GM19035 (cell line): ENCODE measurements around the gene CRYZL1.
"Not testable (repeated sequence)": the region's sequence is repeated elsewhere in the genome, so short reads cannot be mapped to it uniquely, and the experiment has no call there.

Experiments used
- ATAC-seq: cut with Tn5 transposase; IDR thresholded peaks from one replicate; pipeline ENCODE4 v1.9.1; 2021; ENCODE audit not compliant: unreplicated experiment

The CRYZL1 gene

DNA sequence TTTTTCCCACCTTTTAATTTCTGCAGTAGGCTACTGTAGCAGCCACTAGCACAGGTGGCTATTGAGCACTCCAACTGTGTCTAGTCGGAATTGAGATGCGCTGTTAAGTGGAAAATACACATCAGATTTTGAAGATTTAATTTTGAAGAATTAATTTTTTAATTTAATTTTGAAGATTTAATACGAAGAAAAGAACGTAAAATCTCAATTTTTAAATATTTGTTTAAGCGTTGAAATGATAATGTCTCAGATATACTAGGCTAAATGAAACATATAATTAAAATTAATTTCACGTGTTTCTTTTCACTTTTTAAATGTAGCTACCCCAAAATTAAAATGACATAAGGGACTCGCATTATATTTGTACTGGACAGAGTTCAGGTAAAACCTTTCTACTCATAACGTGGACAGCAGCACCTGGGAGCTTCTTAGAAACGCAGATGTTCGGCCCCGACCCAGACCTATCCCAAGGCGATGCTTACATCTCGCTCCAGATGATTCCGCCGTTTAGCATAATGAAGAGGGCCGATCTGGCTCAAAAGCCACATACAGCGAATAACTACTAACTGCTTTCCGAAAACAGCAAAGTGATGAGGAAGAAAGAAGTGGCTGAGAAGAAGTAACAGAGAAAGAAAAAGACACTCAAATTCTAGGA lies 717 bp downstream of the CRYZL1 start:
- no peak for ATAC-seq

DNA sequence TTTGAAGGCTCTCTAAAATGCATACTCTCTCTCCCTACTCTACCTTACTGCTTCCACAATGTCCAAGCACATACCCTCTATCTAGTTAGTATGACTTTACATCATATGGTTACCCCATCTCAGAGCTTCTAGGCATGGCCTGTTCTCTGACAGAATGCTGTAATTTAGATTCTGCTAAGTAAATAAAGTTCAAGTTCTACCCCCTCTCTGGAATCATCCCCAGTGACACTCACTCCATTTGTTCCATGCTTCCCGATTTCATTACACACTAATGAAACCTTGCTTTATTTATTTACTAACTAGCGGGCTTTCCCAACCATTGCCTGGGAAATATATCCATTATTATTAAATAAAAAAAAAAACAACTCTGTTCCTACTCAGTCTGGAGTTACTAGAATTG lies 7.3 kb downstream of the CRYZL1 start:
- ATAC-seq = no peak

DNA sequence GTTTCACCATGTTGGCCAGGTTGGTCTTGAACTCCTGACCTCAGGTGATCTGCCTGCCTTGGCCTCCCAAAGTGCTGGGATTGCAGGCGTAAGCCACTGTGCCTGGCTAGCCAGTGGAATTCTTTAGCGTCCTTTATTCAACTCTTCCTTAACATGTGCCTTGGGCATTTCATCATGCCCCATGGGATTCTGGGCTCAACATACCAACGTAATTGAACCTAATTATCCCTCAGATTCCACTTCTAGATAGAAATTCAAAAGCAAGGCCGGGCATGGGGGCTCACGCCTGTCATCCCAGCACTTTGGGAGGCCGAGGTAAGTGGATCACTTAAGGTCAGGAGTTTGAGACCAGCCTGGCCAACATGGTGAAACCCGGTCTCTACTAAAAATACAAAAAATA lies 15.4 kb downstream of the CRYZL1 start:
- ATAC-seq = not testable (repeated sequence)

DNA sequence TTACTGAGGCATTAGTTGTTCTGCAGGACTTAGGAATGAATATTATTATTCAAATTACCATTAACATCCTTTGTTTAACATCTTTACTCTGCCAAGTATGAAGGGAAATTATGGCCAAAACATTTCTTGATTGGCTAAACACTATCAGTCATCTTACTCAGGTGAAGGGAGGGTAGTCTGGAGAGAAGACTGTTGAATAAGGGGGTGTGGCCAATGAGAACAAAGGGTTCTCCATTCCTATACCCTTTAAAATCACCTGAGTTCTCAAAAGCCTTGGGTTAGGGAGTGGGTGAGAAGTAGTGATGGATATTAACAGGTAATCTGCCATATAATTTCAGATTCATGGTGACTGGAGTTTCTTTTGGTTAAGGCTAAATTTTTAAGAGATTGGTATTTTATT lies 19.3 kb downstream of the CRYZL1 start:
- no peak for ATAC-seq

GRCh38 chr21:33619726-33620125 lies 21.8 kb downstream of the CRYZL1 start:
- no peak for ATAC-seq

DNA sequence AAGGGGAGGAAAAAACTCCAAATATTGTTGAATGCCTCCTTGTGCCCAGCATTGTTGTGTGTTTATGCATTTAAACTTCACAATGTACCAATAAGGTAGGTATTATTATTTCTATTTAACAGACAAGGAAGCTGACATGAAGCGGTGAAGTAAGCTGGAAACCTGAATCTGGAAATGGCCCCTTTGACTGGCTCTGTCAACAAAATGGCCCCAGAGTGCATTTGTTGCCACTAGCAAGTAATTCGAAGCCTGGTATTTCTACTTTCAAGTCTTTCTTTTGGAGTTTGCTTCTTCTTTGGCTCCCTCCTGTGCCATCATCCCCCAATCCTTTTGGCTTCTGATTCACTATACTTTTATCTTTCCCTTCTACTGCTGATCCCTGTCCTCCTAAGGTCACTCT lies 23.1 kb downstream of the CRYZL1 start:
- ATAC-seq = no peak

DNA sequence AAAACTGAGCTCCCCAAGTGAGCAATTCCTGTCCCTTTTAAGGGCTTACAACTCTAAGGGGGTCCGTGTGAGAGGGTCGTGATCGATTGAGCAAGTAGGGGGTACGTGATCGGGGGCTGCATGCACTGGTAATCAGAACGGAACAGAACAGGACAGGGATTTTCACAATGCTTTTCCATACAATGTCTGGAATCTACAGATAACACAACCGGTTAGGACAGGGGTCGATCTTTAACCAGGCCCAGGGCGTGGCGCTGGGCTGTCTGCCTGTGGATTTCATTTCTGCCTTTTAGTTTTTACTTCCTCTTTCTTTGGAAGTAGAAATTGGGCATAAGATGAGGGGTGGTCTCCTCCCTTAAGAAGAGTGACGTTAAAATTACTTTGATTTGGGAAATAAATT lies 24.0 kb downstream of the CRYZL1 start:
- ATAC-seq = not testable (repeated sequence)

- ATAC-seq = no peak
Measured at GRCh38 chr21:33611006-33611744, 30.4 kb downstream of the CRYZL1 start.

DNA sequence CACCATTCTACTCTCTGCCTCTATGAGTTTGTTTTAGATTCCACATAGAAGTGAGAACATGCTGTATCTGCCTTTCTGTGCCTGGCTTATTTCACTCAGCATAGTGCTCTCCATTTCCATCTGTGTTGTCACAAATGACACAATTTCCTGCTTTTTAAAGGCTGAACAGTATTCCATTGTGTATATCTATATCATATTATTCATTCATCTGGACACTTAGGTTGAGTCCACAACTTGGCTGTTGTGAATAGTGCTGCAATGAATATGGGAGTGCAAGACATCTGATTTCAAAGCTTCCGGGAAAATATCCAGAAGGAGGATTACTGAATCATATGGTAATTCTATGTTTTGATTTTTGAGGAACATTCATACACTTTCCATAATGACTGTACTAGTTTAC lies 33.0 kb downstream of the CRYZL1 start:
- ATAC-seq = no peak

GRCh38 chr21:33598051-33598450 lies 43.5 kb downstream of the CRYZL1 start:
- ATAC-seq = no peak

DNA sequence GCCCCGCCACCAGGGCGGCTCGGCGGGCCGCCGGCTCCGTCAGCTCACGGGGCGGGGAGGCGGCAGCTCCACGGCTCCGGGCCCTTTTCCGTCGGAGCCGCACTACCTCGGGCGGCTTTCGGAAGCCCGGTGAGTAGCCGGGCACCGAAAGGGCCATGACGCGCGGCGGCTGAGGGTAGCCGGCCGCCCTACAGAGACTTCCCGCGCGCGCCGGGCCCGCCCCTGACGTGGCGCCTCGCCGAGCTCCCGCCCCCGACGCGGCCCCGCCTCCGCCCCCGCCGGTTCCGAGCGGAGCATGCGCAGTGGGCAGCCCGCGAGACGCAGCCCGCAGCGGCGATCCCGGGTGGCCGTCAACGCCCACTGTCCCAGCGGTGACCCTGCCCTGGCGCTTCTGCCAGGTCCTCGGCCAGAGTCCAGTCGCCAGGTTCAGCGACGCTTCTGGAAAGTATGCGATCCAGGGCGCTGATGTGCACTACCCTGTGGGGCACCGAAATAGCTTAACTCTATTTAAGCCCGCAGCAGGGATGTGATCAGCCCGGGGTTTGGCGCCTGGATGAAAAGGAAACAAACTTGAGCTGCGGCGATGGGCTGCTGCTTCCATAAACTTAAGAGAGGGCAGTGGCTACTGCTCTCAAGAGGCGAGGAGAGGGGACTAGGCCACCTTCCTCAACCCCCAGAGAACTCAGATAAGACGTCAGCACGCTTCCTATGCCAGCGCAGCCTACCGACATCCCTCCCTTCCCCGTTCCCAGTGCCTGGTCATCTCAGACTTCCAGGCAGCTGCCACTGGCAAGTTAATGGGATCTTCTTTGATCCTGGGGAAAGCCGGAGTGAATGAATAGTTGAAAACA lies 52.8 kb downstream of the CRYZL1 start, which contains the start of gene DONSON:
TSS of gene DONSON (minus strand) at position 200 of the 851 bp plus-strand sequence. CDS start at position 157, 43 bp downstream.
- peak; percentile 90 for ATAC-seq

GRCh38 chr21:33587792-33588484 lies 53.6 kb downstream of the CRYZL1 start:
- peak; percentile 47 for ATAC-seq

DNA sequence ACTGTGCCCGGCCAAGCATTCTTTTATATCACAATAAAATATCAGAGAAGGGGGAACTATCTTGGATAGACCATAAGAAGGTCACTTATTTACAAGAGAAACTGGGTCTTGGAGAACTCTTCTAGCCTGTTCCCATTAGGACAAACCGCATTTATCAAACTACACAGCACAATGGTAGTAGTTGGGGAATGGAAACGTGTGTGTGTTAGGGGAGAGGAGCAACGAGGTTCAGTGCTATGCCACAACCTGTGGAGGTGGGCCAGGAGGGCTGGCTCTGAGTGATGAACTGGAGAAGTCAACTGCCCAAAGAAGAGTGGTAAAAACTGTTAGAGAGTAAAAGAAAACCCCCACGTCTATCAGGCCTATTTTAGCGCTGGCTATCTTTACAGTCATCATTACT lies 54.6 kb downstream of the CRYZL1 start:
- no peak for ATAC-seq

DNA sequence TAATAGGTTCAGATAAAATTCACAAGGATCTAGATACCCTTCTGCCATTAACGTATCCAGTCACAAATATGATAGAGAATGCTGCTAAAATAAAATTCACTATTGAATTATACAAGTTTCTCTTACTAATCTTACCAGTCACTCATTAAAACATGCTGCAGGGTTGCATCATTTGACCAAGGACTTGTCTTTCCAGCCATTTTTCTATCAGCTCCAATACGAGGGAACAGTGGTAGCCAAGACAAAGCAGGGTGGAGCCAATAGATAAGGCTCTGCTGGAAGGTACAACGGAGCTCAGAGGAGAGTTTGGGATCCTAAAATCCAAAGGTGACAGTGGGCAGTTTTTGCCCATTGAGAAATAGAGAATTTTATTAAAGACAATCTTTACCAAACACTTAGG lies 57.1 kb downstream of the CRYZL1 start:
- no peak for ATAC-seq

- no peak for ATAC-seq
Measured at GRCh38 chr21:33578959-33579542, 62.5 kb downstream of the CRYZL1 start.

DNA sequence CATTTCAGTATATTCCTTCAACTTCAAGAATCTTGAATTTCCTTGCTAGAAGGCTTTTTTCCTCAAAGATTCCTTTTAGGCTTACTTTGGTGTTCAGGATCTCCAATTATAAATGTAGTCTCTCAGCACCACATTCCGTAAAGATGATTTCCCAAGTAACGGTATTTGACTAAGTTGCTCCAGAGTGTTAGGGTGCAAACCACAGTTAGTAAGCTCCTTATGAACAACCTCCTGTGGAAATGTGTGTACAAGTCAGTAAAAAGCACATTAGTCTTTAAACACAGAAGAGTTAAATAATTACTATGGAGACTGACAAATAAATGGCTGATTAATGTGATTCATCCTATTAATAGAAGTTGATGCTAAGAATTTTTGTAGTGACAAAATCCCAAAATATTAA lies 63.3 kb downstream of the CRYZL1 start:
- no peak for ATAC-seq

GRCh38 chr21:33576741-33577141 lies 64.8 kb downstream of the CRYZL1 start:
- ATAC-seq = not testable (repeated sequence)

DNA sequence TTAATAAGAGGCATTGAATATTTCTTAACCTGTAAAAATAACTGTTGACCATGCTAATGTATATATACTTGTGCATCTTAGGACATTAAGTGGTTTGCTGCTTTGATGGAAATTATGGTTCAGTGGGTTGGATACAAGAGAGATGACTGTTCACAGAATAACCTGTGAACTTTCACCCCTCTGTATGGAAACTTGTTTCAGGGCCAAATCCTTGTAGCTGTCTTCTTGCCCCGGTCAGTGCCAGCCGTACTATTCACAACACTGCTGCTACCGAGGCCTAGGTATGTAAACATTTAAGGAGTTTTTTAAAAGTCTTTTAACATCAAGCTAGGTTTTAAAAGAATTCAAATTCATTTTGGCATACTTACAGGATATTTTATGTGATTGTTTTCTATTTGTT lies 69.2 kb downstream of the CRYZL1 start:
- ATAC-seq = no peak

GRCh38 chr21:33569991-33570390 lies 71.5 kb downstream of the CRYZL1 start:
- ATAC-seq = no peak

DNA sequence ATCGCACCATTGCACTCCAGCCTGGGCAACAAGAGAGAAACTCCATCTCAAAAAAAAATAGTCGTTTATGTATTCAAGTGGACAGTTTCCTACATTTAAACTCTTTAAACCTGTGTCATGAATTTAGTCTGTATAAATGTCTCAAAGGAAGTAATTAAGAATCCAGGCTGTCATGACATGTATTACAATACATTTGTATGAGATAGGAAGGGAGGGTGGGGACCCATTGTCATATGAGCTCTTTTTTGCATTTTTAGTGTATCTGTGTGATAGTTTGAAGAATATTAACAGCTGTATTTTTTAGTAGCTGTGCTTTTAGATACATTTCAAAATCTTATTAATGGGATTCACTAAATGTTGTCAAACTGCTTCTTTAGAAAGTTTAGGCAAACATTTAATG lies 73.1 kb downstream of the CRYZL1 start:
- ATAC-seq = no peak

GRCh38 chr21:33567914-33568313 lies 73.6 kb downstream of the CRYZL1 start:
- no peak for ATAC-seq
